GM21360 (cell line): ENCODE data around the gene PRRT1.

Experiments used
- ATAC-seq: cut with Tn5 transposase; IDR thresholded peaks from one replicate; pipeline ENCODE4 v1.9.1; 2021; ENCODE audit warnings: mild to moderate bottlenecking, moderate library complexity; ENCODE audit not compliant: unreplicated experiment

Gene PRRT1

GRCh38 chr6:32127717-32128592 lies 23.8 kb downstream of the PRRT1 start, which contains the start of gene ATF6B:
Gene ATF6B (minus strand): TSS chr6:32128246. CDS start chr6:32128207, 39 bp downstream.
- peak; percentile 80 for ATAC-seq

DNA sequence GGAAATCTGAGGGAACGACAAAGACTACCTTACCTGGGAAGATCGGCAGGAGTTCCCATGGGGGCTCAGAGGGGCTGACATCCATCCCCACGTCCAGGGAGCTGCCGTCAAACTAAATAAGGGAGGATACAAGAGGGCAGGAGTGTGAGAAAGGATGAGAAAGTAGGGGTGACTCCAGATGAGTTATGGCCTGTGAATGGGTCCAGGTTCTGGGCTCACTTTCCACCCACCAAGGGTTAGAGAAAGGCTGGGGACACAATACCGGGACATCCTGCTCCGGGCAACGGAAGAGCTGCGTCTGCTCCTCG lies 24.4 kb downstream of the PRRT1 start:
- no peak for ATAC-seq

DNA sequence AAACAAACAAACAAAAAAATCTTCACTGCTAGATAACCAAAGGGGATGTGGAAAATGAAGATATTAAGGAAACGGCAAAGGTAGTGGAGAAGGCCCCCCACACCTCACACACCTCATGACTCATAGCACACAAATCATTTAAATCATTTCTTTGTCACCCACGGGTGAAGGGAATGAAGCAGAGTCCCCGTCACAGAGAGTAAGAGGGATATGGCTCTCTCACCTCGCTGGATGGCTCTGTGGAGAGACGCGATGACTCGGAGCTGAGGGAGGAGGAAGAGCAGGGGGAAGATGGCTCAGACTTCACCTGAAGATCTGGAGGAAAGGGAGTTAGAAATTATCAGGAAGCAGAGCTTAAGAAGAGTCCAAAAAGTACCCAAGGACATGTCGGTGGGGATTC lies 24.9 kb downstream of the PRRT1 start:
- ATAC-seq: no peak

DNA sequence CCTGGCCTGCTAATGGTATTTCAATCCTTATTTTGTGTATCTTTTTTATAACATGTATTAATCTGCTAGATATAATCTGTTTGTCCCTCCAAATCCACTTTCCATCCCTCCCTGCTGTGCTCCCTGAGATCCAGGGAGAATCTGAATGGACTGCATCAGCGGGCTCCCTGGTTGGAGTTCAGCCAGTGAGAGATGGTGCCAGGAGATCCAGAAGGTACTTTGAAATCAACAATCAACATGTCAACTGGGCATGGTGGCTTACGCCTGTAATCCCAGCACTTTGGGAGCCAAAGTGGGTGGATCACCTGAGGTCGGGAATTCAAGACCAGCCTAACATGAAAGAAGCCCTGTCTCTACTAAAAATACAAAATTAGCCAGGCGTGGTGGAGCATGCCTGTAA lies 28.1 kb downstream of the PRRT1 start:
- no peak for ATAC-seq

DNA sequence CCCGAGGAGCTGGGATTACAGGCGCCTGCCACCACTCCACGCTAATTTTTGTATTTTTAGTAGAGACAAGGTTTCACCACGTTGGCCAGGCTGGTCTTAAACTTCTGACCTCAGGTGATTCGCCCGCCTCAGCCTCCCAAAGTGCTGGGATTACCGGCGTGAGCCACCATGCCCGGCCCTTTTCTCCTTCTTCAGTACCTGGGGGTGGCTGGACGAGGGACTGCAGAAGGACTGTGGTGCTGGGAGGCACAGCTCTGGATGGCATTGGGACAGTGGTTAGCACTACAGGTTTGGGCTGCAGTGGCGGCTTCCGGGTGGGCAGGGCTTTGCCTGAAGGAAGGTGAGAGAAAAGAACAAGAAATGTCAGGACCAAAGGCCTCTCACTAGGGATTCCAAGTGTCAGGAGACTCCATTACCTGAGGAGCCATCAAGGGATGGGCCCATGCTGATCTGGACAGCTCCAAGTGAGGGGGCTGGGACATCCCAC lies 31.1 kb downstream of the PRRT1 start:
- ATAC-seq: no peak

- no peak for ATAC-seq
Measured at GRCh38 chr6:32118782-32119628, 32.7 kb downstream of the PRRT1 start.

DNA sequence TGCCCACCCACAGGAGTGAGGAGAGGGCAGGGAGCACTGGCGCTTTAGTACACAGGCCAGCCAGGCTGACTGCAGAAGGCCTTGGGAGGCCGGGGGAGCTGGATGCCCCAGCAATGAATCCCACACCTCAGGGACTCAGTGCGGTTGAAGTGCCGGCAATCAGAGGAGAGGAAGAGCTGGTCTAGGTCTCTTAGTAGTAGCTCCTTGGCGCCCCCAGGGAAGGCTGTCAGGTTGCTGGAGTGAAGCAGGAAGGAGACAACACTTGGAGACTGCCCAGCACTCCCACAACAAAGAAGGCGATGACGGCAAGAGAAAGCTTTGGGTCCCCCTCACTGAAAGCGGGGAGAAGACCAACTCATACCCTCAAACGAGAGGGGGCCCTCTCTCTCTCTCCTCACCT lies 34.3 kb downstream of the PRRT1 start:
- no peak for ATAC-seq

GRCh38 chr6:32116674-32117073 lies 35.1 kb downstream of the PRRT1 start:
- no peak for ATAC-seq

- ATAC-seq: no peak
Measured at GRCh38 chr6:32115623-32116022, 36.1 kb downstream of the PRRT1 start.

DNA sequence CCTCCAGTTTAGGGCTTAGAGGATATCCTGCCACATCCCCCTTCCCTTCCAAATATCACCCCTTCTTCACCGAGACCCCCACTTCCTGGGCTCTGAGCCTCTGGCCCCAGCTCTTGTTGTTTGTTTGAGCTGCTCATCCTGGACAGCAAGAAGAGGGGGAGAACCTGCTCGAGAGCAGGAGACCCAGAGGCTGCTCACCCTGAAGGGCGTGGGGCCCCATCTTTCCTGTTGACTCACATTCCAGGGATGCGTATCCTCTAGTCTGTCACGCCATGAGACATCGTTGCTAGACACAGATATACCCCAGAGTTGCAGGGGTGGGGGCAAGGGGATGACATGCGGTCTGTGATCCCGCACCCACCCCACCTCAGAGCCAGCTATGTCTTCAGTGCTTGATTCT lies 36.9 kb downstream of the PRRT1 start:
- ATAC-seq: no peak

- ATAC-seq: no peak
Measured at GRCh38 chr6:32113386-32114352, 38.1 kb downstream of the PRRT1 start.

DNA sequence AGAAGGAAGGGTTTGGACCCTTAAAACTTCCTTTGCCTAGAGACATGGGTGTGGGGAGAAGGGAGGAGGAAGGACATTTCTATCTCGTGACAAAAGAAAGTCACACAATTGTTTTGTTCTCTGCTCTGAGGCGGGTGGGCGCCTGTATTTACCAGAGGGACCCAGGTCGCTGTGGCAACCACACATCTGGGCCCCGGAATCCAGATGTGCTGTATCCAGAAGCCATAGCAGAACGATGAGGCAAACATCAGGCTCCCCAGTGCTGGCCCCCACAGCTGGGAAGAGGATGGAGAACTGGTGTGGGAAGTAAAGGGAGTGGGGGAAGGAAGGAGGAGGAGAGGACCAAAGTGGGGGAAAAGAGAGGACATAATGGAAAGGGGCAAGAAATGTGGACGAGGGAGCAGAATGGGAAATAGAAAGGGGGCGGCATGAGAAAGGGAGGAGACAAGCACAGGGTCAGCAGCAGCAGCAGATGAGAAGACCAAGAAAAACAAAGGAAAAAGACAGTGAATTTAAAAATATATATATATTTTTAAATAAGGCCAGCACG lies 39.2 kb downstream of the PRRT1 start:
- ATAC-seq: no peak

GRCh38 chr6:32111424-32112066 lies 40.2 kb downstream of the PRRT1 start:
- no peak for ATAC-seq

DNA sequence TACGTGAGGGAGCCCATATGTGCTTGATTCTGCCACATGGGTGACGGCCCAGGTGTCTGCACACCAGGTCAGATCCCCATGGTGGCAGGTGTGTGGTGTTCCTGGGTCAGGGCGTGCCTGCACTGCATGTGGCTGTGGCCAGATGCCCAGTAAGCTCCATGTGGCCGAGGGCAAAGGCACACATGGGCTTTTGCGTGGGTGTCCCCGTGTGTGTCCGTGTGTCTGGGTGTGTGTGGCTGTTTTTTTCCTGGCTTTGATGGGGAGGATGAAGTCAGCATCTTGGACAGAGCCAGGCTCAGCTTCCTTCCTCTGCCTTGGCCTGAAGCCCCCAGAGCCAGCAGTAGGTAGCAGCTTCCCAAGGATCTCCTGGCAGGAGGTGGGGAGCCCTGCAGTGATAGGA lies 41.1 kb downstream of the PRRT1 start:
- ATAC-seq: no peak

DNA sequence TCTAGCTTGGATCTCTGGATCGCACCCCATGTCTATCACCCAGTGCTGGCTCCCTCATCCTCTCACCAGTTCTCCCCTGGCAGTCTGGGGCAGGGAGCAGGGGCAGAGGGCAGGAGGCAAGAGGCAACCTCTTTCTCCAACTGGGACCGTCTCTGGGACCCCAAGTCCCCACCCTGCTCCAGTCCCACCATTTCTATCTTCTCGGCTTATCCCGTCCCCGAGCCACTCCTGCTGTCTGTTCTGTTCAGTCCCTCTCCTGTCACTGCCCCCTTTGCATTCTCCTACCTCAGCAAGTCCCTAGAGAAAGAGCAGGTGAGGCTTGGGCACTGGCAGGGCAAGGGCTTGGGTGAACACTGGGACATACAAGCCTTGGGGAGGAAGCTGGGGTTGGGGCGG lies 42.0 kb downstream of the PRRT1 start:
- no peak for ATAC-seq

DNA sequence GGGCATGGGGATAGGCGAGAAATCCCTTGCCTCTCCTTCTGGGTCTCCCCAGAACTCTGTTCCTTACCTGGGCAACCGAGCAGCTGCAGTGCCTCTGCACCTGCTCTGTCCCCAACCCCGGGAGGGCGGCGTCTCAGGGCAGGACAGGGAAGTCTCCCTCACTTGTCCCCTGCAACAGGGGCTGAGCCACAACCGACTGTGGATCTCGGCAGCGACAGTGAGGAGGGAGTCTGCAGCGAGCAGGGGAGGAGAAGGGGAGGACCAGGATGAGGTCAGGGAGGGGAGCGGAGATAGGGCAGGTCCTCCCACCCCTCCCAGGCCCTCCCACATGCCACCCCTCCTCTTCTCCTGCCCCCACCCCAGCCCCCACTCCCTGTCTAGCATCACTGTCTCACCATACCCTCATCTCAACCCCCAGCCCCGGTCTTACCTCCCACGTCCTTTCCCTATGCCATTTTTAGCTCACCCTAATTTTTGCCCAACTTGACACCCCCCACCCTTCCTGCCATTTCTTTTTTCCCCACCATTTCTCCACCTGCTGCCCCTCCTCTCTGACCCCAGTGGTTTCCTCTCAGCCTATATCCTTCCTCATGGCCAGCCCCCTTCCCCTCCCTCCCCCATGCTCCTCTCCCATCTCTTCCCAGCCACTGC lies 42.5 kb downstream of the PRRT1 start, which contains the start of gene TNXB:
Gene TNXB (minus strand): TSS at position 225 of the 651 bp plus-strand sequence. CDS start 11,140 bp downstream, outside the sequence.
- no peak for ATAC-seq

DNA sequence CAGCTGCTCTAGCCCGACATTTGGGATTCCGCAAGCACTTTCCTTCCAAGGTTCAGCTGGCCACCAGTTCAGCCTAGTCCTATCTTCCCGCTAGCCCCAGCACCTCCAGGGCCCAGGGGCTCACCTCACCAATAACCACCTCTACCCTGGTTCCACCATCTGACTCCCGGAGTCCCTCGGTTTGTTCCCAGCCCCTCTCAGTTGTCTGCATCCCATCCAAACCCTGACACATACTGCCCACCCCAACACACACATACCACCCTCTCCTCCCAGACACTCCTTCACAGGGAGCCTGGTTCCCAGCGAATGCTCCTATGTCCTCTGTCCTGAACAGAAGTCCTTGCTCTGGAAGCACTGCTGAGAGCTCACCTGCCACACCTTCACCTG lies 43.0 kb downstream of the PRRT1 start:
- ATAC-seq: no peak

DNA sequence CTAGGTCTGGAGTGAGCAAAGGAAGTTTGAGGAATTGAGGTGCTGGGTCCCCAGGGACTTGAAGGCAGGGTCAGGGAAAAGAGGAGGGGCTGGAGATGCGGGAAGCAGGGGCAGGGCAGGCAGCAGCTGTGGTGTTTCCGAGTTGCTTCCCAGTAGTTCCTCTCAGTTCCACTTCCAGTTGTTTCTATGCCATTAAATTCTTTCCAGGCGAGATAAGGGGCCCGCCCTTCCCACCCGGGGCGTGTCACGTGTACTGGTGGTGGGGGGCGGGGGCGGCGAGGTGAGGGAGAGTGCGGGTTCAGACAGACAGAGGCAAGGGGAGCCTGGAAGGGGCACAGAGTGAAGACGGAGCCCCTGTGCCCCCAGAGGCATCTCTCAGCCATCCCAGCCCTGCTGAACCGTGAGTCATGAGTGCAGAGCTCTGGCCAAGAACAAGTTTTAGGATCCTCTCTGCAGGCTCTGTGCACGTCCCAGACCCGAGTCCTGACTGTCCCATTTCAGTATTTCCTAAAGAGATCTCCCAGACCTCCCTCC lies 43.6 kb downstream of the PRRT1 start:
- no peak for ATAC-seq

GRCh38 chr6:32107406-32107805 lies 44.3 kb downstream of the PRRT1 start:
- ATAC-seq: no peak
